Measurements from ENCODE around the gene AKAP17A.
"Not testable (repeated sequence)": the region's sequence is repeated elsewhere in the genome, so short reads cannot be mapped to it uniquely, and the experiment has no call there.

The AKAP17A gene, protein sequence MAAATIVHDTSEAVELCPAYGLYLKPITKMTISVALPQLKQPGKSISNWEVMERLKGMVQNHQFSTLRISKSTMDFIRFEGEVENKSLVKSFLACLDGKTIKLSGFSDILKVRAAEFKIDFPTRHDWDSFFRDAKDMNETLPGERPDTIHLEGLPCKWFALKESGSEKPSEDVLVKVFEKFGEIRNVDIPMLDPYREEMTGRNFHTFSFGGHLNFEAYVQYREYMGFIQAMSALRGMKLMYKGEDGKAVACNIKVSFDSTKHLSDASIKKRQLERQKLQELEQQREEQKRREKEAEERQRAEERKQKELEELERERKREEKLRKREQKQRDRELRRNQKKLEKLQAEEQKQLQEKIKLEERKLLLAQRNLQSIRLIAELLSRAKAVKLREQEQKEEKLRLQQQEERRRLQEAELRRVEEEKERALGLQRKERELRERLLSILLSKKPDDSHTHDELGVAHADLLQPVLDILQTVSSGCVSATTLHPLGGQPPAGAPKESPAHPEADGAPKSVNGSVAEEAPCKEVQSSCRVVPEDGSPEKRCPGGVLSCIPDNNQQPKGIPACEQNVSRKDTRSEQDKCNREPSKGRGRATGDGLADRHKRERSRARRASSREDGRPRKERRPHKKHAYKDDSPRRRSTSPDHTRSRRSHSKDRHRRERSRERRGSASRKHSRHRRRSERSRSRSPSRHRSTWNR

DNA sequence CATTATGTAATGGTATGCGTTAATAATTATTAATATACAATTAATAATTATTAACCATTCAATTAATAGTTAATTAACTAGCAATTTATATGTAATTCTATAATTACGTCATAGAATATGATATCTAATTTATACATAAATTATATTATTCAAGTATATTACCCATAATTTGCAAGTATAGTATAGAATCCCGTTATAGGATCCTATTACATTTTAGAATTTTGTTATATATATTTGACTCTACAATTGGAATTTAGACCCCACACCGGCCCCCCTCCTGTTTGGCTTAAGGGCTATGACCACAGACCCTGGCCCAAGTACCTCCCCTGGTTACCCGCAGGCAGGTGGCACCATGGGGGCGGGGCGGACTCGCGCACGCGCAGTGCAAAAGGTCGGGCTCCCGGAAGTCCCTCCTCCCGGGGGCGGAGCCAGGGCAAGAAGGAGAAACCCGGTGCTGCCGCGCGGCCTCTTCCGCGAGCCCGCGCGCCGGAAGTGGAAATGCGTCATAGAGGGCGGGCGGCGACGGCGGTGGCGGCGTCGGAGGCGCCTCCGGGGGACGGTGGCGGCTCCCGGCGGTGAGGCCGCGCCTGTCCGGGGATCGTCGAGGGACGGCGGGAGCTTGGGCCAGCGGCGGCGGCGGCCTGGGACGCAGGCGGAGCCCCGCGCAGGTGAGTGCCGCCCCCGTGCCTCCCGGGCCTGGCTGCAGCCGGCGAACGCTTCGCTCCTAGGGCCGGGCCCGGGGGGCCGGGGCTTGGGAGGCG, at the start of gene AKAP17A:
AKAP17A (plus strand) TSS at position 503 of the 761 bp plus-strand sequence. CDS start 1,859 bp downstream, outside the sequence.
- in situ Hi-C loops (cut with MboI; ENCODE audit: low sequenced_read_pairs) = loop anchor here (25.0 kb wide), 1 partner anchor 129 kb away; the partner anchor contains the start of gene ASMTL

DNA sequence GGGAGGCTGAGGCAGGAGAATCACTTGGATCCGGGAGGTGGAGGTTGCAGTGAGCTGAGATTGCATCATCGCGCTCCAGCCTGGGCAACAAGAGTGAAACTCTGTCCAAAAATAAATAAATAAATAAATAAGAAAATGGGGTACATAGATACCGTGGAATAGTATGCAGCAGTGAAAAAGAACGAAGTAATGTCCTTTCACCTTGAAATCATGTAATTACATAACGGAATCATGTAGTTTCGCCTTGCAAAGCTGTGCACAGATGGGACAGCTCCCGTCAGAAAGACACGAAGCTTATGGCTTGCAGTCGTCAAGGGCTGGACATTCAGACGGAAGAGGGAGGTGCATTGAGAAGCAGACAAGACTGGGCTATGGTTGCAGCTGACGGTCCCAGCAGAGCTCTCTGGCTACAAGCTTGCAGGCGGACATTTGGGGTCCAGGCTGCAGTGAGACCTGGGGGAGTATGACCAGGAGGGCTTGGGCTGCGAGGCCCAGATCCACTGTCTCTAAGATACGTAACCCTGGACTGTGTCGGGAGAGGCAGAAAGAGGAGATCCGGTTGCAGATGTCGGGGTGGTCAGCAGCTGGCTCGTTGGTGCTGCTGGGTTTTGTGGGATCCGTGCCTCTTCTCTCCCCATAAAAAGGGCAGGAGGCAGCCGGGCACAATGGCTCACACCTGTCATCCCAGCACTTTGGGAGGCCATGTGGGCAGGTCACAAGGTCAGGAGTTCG, 48.2 kb upstream of the AKAP17A start:
- in situ Hi-C loops (cut with MboI; ENCODE audit: low sequenced_read_pairs) = no loop called here

DNA sequence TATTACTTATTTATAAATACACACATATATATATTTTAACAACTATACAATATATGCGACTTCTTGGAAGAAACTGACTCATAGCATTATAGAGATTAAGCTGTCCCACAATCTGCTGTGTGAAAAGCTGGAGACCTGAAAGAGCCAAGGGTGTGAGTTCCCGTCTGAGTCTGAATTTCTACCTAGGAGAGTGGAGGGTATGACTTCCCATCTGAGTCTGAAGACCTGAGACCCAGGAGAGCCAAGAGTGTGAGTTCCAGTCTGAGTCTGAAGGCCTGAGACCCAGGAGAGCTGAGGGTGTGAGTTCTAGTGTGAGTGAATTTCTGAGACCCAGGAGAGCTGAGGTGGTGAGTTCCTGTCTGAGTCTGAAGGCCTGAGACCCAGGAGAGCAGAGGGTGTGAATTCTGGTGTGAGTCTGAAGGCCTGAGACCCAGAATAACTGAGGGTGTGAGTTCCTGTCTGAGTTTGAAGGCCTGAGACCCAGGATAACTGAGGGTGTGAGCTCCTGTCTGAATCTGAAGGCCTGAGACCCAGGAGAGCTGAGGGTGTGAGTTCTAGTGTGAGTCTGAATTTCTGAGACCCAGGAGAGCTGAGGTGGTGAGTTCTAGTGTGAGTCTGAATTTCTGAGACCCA, 45.5 kb upstream of the AKAP17A start:
- in situ Hi-C loops (cut with MboI; ENCODE audit: low sequenced_read_pairs) = no loop called here

DNA sequence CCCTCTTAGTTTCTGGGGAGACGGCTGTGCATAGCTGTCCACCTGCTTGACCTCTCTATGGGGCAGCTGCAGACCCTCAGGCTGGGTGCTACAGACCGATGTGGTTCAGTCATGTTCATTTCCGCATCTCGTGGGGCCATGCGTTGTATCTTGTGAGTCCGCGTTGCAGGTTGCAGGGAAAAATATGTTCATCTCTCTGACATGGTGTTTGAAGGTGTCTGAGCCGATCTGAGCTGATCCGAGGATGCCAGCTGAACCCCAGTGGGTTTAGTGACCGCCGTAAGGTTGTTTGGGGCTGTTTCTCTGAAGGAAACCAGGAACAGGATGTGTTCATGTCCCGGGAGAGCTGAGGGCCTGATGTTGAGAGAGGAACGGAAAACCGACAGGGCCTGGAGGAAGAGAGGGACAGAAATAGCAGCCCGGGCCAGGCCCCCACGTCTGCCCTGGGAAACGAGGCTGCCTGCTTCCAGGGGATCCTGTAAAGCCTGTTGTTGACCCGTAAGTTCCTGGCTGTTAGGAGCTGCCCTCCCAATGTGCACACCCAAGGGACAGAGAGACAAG, 44.6 kb upstream of the AKAP17A start:
- in situ Hi-C loops (cut with MboI; ENCODE audit: low sequenced_read_pairs) = no loop called here

DNA sequence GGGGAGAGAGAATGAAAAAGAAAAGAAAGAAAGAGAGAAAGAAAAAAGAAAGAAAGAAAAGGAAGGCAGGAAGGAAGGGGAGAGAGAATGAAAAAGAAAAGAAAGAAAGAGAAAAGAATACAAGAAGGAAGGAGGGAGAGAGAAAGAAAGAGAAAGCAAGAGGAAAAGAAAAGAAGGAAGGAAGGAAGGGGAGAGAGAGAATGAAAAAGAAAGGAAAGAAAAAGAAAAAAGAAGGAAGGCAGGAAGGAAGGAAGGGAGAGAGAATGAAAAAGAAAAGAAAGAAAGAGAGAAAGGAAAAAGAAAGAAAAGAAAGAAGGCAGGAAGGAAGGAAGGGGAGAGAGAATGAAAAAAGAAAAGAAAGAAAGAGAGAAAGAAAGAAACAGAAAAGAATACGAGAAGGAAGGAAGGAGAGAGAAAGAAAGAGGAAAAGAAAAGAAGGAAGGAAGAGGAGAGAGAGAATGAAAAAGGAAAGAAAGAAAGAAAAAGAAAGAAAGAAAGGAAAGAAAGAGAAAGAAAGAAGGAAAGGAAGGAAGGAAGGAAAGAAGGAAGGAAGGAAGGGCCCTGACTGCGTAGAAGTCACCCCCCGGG, 39.4 kb upstream of the AKAP17A start:
- in situ Hi-C loops (cut with MboI; ENCODE audit: low sequenced_read_pairs) = no loop called here

DNA sequence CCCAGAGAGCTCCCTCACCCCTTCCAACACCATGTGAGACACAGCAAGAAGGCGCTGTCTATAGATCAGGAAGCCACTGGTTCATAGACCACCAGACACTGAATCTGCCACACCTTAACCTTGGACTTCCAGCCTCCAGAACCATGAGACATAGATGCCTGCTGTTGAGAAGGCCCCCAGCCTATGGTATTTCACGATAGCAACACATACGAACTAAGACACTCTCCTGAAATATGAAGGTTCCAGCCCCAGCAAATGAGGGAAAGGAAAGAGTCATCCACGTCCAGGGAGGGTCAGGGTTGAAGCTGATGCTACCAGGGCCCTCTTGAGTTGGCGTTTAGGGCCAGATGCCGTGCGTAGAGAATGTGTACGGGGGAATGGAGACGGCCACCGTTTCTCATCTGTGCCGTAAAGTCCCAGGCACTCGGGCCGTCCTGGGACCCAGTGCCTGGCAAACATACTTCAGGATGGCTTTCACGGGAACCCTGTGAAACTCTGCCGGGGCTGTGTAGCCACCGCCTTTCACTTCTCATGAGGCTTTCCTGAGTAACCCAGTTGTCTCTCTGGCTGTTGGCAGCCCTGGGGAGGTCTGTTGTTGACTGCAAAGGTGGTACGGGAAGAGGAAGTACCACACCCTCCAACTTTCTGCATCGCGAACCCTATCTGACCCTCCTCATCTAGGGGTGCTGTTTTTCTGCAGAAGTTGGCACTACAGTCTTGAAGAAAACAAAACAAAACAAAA, 36.8 kb upstream of the AKAP17A start:
- in situ Hi-C loops (cut with MboI; ENCODE audit: low sequenced_read_pairs) = no loop called here

DNA sequence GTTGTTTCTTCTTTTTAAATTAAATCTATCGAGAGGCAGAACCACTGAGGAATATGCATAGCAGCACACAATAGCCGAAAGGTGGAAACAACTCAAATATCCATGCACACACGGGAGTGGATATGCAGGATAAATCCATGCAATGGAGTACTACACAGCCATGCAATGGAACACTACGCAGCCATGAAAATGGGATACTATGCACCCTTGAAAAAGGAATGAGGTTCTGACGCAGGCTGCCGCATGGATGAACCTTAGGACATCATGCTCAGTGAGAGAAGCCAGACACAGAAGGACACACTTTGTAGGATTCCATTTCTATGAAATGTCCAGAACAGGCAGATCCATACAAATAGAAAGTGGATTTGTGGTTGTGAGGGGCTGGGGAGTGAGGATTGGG, 36.0 kb upstream of the AKAP17A start:
- in situ Hi-C loops (cut with MboI; ENCODE audit: low sequenced_read_pairs) = no loop called here

DNA sequence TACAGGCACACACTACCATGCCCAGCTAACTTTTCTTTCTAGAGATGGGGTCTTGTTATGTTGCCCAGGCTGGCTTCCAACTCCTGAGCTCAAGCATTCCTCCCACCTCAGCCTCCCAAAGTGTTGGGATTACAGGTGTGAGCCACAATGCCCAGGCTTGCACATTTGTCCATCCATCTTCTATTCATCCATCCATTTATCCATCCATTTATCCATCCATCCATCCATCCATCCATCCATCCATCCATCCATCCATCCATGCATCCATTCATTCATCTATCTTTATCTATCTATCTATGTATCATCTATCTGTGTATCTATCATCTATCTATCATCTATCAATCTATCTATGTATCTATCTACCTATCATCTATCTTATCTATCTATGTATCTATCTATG, 34.0 kb upstream of the AKAP17A start:
- in situ Hi-C loops (cut with MboI; ENCODE audit: low sequenced_read_pairs) = not testable (repeated sequence)

DNA sequence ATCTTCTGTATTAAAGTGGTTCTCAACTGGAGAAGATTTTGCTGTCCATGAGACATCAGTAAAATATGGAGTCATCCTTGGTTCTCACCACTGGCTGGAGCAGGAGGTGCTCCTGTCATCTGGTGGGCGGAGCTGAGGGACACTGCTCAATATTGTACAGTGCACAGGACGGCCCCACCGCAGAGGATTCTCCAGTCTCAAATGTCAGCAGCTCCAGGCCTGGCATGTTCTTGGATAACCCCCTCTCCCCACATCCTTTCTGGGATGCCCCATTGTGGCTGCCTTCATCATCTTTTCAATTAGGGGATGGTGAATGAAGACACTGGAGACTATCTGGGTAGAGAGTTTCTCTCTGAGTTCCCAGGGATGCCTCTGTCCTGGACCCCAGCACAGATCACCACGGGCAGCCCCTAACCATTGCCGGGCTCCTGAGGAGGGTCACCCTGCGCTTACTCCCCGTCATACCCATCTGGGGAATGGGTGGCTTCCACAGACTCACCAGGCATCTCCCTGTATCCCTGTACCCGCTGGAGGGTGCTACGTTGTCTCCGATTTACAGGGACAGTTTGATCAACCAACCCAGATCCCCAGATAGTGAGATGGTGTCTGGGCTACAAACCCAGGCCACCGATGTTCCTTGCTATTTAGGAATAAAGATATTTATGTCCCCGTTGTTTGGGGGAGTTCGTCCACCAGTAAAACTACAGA, 32.5 kb upstream of the AKAP17A start:
- in situ Hi-C loops (cut with MboI; ENCODE audit: low sequenced_read_pairs) = no loop called here

DNA sequence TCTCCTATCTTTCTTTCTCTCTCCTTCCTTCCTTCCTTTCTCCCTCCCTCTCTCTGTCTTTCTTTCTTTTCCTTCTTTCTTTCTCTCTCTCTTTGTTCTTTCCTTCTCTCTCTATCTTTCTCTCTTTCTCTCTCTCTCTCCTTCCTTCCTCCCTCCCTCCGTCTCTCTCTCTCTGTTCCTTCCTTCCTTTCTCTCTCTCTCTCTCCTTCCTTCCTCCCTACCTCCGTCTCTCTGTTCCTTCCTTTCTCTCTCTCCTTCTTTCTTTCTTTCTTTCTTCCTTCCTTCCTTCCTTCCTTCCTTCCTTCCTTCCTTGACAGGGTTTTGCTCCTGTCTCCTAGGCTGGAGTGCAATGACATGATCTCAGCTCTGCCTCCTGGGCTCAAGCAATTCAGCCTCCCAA, 30.2 kb upstream of the AKAP17A start:
- in situ Hi-C loops (cut with MboI; ENCODE audit: low sequenced_read_pairs) = no loop called here

DNA sequence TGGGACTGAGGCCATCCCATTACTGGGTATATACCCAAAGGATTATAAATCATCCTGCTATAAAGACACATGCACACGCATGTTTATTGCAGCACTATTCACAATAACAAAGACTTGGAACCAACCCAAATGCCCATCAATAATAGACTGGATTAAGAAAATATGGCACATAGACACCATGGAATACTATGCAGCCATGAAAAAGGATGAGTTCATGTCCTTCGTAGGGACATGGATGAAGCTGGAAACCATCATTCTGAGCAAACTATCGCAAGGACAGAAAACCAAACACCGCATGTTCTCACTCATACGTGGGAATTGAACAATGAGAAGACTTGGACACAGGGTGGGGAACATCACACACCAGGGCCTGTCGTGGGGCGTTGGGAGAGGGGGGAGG, 27.3 kb upstream of the AKAP17A start:
- in situ Hi-C loops (cut with MboI; ENCODE audit: low sequenced_read_pairs) = not testable (repeated sequence)

DNA sequence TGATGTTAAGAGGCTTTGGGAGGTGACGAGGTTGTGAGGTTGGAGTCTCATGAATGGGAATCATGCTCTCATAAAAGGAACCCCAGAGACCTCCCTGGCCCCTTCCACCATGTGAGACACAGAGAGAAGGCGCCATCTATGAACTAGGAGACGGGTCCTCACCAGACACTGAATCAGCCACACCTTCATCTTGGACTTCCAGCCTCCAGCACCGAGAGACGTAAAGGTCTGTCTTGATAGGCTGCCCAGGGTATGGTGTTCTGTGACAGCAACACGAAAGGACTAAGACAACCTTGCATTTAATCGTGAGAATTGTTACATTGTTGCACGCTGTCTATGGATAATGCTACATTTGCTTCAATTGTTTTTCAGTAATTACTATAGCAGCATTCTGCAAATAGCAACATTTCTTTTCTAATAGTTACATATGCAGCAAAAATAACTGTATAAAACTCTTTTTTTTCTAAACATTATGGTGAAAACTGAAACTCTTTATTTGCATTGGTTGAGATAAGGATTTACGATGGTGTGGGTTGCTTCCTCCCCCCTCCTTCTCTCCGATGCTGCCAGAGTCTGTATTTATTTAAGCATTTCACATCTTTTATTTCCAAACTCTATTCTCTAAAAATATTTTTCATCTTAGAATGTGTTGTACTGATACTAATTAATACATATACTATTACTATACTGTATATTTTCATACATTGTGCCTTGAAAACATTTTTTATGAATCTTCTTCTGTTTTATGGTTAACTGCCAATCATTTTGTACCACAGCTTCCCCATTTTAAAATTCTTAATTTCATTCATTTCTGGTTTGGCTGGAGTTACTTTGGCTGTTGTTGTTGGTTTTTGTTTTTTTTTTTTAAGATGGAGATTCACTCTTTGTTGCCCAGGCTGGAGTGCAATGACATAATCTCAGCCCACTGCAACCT, 26.4 kb upstream of the AKAP17A start:
- in situ Hi-C loops (cut with MboI; ENCODE audit: low sequenced_read_pairs) = no loop called here

DNA sequence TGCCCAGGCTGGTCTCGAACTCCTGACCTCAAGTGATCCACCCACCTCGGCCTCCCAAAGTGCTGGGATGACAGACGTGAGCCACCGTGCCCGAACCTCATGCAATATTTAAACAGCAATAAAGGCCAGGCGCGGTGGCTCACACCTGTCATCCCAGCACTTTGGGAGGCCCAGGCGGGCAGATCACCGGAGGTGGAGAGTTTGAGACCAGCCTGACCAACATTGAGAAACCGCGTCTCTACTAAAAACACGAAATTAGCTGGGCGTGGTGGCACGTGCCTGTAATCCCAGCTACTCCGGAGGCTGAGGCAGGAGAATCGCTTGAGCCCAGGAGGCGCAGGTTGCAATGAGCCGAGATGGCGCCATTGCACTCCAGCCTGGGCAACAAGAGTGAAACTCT, 17.2 kb upstream of the AKAP17A start:
- in situ Hi-C loops (cut with MboI; ENCODE audit: low sequenced_read_pairs) = not testable (repeated sequence)

DNA sequence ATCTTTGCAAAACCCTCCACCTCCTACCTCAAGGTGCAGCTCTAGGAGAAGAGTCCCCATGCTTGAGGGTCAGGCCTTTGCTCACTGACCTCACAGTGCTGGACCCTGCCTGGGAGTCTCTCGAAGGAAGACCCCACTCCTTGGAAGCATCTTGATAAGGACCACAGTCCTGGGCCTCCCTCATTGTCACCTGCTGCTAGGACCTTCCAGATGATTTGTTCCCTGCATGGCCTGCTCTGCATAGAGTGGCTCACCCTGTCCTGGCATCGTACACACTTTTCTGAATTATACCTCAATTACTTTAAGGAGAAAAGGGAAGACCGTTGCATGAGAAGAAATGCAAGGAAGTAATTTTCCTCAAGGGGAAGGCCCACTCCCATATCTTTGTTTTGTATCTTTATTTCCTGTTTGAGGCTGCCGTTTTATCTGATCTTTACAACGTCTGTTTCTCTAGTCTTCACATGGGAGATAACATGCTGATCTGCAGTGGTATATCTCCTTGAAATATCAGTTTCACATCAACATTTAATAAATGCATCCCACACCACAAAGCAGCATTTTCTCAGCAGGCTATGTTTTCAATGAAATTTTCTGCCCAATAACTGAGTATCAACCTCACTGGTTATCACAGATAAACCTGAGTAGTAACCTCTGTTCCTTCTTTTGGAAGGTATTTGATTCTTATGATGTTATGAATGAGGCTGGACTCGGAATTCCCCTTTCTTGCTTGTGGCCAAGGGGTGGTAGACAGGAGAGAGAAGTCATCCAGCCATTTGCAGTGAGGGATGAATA, 15.0 kb upstream of the AKAP17A start:
- in situ Hi-C loops (cut with MboI; ENCODE audit: low sequenced_read_pairs) = loop anchor here (25.0 kb wide), 1 partner anchor 114 kb away; the partner anchor contains the start of gene ASMTL

DNA sequence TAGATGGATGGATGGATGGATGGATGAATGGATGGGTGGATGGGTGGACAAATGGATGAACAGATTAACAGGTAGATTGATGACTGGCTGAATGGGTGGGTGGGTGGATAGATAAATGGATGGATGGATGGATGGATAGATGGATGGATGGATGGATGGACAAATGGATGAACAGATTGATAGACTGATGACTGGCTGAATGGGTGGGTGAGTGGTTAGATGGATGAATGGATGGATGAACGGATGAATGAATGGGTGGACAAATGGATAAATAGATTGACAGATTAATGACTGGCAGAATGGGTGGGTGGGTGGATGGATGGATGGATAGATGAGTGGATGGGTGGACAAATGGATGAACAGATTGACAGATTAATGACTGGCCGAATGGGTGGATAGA, 13.6 kb upstream of the AKAP17A start:
- in situ Hi-C loops (cut with MboI; ENCODE audit: low sequenced_read_pairs) = loop anchor here (25.0 kb wide), 1 partner anchor 116 kb away; the partner anchor contains the start of gene ASMTL

DNA sequence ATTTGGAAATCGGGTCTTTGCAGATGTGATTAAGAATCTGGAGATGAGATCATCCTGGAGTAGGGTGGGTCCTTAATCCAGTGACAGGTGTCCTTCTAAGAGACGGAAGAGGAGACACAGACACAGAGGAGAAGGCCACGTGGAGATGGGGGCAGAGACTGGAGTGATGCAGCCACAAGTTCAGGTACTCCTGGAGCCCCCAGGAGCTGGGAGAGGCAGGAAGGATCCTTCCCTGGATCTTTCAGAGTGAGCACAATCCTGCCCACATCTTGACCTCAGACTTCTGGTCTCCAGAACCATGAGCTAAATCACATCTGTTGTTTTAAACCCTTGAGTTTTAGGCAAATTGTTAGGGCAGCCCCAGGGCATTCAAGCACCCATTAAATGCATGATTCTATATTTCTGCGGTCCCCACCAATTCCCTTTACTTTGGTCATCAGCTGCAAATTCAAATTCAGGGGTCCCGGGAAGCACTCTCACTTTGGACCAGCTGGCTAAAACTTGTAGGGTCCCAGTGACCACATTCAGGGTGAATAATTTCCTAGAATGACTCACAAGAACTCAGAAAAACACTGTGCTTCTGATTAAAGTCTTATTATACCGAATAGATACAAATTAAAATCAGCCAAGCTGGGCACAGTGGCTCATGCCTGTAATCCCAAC, 12.8 kb upstream of the AKAP17A start:
- in situ Hi-C loops (cut with MboI; ENCODE audit: low sequenced_read_pairs) = loop anchor here (25.0 kb wide), 1 partner anchor 116 kb away; the partner anchor contains the start of gene ASMTL
